K562 (cell line): ENCODE measurements around the gene HS2ST1. TPM values are rescaled to one million over a fixed set of nuclear protein-coding genes. Genes with fewer than 3 reads are reported as not detected.

Experiments used
- ATAC-seq: fragments of 200-7000 bp; cut with Tn5 transposase; 3 replicates; pipeline ENCODE4 v1.9.1; 2020; ENCODE audit warnings: moderate library complexity
- BruUV-seq: library from RNA; stranded (reverse); fragments of 400-500 nt; replicated peaks from 2 replicates; lab custom pipeline; 2021; lab: Mats Ljungman, UMichigan
- CTCF ChIA-PET: fragments of 300-600 bp; formaldehyde crosslinking; extraction: SDS; loops from one replicate; lab custom pipeline; 2021; ENCODE audit warnings: low intra/inter-chr PET ratio; lab: Yijun Ruan, JAX
- POLR2A ChIA-PET: fragments of 300-600, 350-650 bp; sonication (Branson Sonifier 250); formaldehyde crosslinking; extraction: SDS; loops from one replicate; lab custom pipeline; 2021; ENCODE audit warnings: antibody characterized with exemption, inconsistent platforms; lab: Yijun Ruan, JAX
- DNase-seq, 4 experiments: peaks; one replicate each; pipeline versions ENCODE4 v3.0.0 to v3.0.0-alpha.2; 2011 to 2018; ENCODE audit warnings: low spot score in 3 of 4, mixed read lengths in 3 of 4; ENCODE audit errors: extremely low read depth in 1 of 4
- FAIRE-seq: peaks from 2 replicates; lab custom pipeline; 2011; peaks lifted over from hg19 to GRCh38; lab: Jason Lieb, UNC
- H2AFZ ChIP-seq: 2 replicates; pipeline ENCODE4 v1.6.0; 2011; ENCODE audit warnings: low read depth, low read length, control low read depth, inconsistent platforms
- H3K27ac ChIP-seq: fragments of 200-600 bp; 3 replicates; pipeline ENCODE4 v1.8.0; 2011; ENCODE audit warnings: low read depth, mild to moderate bottlenecking, control low read depth, inconsistent platforms, low read length, moderate library complexity, mixed read lengths; ENCODE audit errors: extremely low read depth
- H3K27me3 ChIP-seq, 2 experiments: fragments of 300-600 bp in 1 of 2; 2 replicates in 1 of 2; 3 replicates in 1 of 2; pipeline versions ENCODE4 v1.6.0 to v1.8.0; 2011; ENCODE audit warnings: inconsistent platforms in 2 of 2, low read length in 2 of 2, mild to moderate bottlenecking in 1 of 2, mixed read lengths in 1 of 2, moderate library complexity in 1 of 2; ENCODE audit not compliant: control insufficient read depth in 2 of 2, insufficient read depth in 2 of 2
- H3K36me3 ChIP-seq: fragments of 300-600 bp; 3 replicates; pipeline ENCODE4 v1.8.0; 2011; ENCODE audit warnings: mild to moderate bottlenecking, low read length, inconsistent platforms; ENCODE audit not compliant: control insufficient read depth, insufficient read depth
- H3K4me1 ChIP-seq, 2 experiments: fragments of 200-600 bp in 1 of 2; replicated peaks in 1 of 2; 2 replicates in 1 of 2; 3 replicates in 1 of 2; pipeline versions ENCODE4 v1.5.1 to v1.8.0; 2011; ENCODE audit warnings: inconsistent platforms in 2 of 2, low read length in 2 of 2, mild to moderate bottlenecking in 1 of 2, mixed read lengths in 1 of 2, moderate library complexity in 1 of 2; ENCODE audit not compliant: control insufficient read depth in 2 of 2, insufficient read depth in 2 of 2
- H3K4me2 ChIP-seq: 2 replicates; pipeline ENCODE4 v1.6.1; 2011; ENCODE audit warnings: low read length, control low read depth, inconsistent platforms, mixed read lengths; ENCODE audit not compliant: insufficient read depth
- H3K4me3 ChIP-seq: fragments of 200-600 bp; sonication (generic), shearing (Covaris generic); 2 replicates; pipeline ENCODE4 v1.5.1; 2016; ENCODE audit warnings: control low read depth, inconsistent platforms
- H3K79me2 ChIP-seq: fragments of 200-600 bp; 3 replicates; pipeline ENCODE4 v1.8.0; 2011; ENCODE audit warnings: low read length, inconsistent platforms; ENCODE audit not compliant: control insufficient read depth, insufficient read depth
- H3K9ac ChIP-seq, 2 experiments: 2 replicates each; pipeline versions ENCODE4 v1.6.0 to v1.6.1; 2011; ENCODE audit warnings: low read depth in 2 of 2, low read length in 2 of 2, control low read depth in 1 of 2, inconsistent platforms in 1 of 2, mild to moderate bottlenecking in 1 of 2, mixed read lengths in 1 of 2; ENCODE audit not compliant: insufficient read depth in 1 of 2
- H3K9me1 ChIP-seq: one replicate; pipeline ENCODE4 v1.6.0; 2011; ENCODE audit warnings: inconsistent platforms, mild to moderate bottlenecking, low read length, moderate library complexity; ENCODE audit not compliant: control insufficient read depth, insufficient read depth
- H3K9me3 ChIP-seq: replicated peaks from 2 replicates; pipeline ENCODE4 v1.5.1; 2011; ENCODE audit warnings: low read depth, low read length, inconsistent platforms; ENCODE audit not compliant: control insufficient read depth, insufficient read depth
- H4K20me1 ChIP-seq: replicated peaks from 2 replicates; pipeline ENCODE4 v1.6.1; 2011; ENCODE audit warnings: low read length, inconsistent platforms, mixed read lengths; ENCODE audit not compliant: control insufficient read depth, insufficient read depth
- AFF1 ChIP-seq, 2 experiments: fragments of 450-650 bp; IDR thresholded peaks; 2 replicates each; pipeline ENCODE4 v1.6.1; 2018; ENCODE audit warnings: mild to moderate bottlenecking in 2 of 2, low read depth in 1 of 2; ENCODE audit not compliant: partially characterized antibody in 2 of 2
- CBX3 ChIP-seq, 2 experiments: IDR thresholded peaks; 1 replicate in 1 of 2; 2 replicates in 1 of 2; pipeline ENCODE4 v1.6.1; 2012; ENCODE audit warnings: inconsistent platforms in 2 of 2, low read length in 2 of 2, borderline replicate concordance in 1 of 2, control low read depth in 1 of 2
- ELK3 ChIP-seq: fragments of 450-650 bp; formaldehyde crosslinking; IDR thresholded peaks from 2 replicates; pipeline ENCODE4 v1.4.0; 2020; ENCODE audit warnings: mild to moderate bottlenecking
- GMEB1 ChIP-seq: fragments of 250-450 bp; sonication (Bioruptor Pico); IDR thresholded peaks from 2 replicates; pipeline ENCODE4 v1.4.0; 2020; ENCODE audit warnings: mild to moderate bottlenecking
- RAD21 ChIP-seq, 2 experiments: fragments of 250-450 bp in 1 of 2; fragments of 450-650 bp in 1 of 2; sonication (Bioruptor Pico) in 1 of 2; formaldehyde crosslinking in 1 of 2; IDR thresholded peaks in 1 of 2; conservative IDR thresholded peaks in 1 of 2; 2 replicates each; pipeline versions ENCODE4 v1.4.0 to v1.8.0; 2020 to 2022; ENCODE audit warnings: mild to moderate bottlenecking in 2 of 2, moderate library complexity in 1 of 2
- ZBTB8A ChIP-seq: fragments of 450-650 bp; IDR thresholded peaks from 2 replicates; pipeline ENCODE4 v1.6.1; 2018; ENCODE audit warnings: mild to moderate bottlenecking, moderate library complexity; ENCODE audit not compliant: partially characterized antibody
- WGBS: fragments of 100-300 bp; shearing (Covaris generic); methylation state at CpG from one replicate; pipeline ENCODE4 v1.1.6; 2016; ENCODE audit warnings: low coverage, mixed read lengths; ENCODE audit not compliant: insufficient coverage; ENCODE audit errors: missing lambda C conversion rate; 5-methylcytosine and 5-hydroxymethylcytosine counted together
- in situ Hi-C: fragments of 300-500 bp; cut with MboI; formaldehyde crosslinking; loops from 4 replicates; pipeline ENCODE4 v1.15.0; 2018; ENCODE audit warnings: inconsistent platforms, mixed read lengths
- intact Hi-C: fragments of 100-400 bp; cut with micrococcal nuclease; formaldehyde crosslinking; loops from 2 replicates; pipeline ENCODE4 v1.14.2; 2022
- polyA plus RNA-seq, 8 experiments: library from polyadenylated mRNA; depleted of rRNA in 4 of 8; stranded (reverse) in 5 of 8; unstranded in 3 of 8; fragments of >200 nt; fragmentation: Nextera tagmentation in 2 of 8; fragmentation: Illumina TruSeq in 1 of 8; extraction: Ambion mirVana in 2 of 8; extraction: Trizol in 1 of 8; gene quantifications; 2 replicates each; pipeline versions ENCODE4 v1.2.1 to v1.2.3, GENCODE V29; 2011 to 2014; ENCODE audit warnings: inconsistent platforms in 1 of 8, missing spikeins in 1 of 8
- total RNA-seq, 7 experiments: library from RNA; depleted of rRNA in 6 of 7; stranded (reverse); fragments of >200 nt in 6 of 7; fragmentation: Illumina TruSeq in 2 of 7; extraction: Trizol in 2 of 7; gene quantifications; 2 replicates each; pipeline versions ENCODE4 v1.2.1 to v1.2.3, GENCODE V29; 2011 to 2021; ENCODE audit warnings: low replicate concordance in 1 of 7
- TF ChIP-seq, protein P1 (sequence below): sonication (generic); formaldehyde crosslinking; IDR thresholded peaks from 2 replicates; pipeline ENCODE4 v1.8.0; 2023; ENCODE audit warnings: mild to moderate bottlenecking, missing genetic modification reagents

The HS2ST1 gene
- total and polyA plus RNA-seq, 9 of the 15 experiments (the other 6 are each of a cell fraction or from before 2014, with no cell fraction given): 7.7 to 43.3 (median 25.8) TPM

DNA sequence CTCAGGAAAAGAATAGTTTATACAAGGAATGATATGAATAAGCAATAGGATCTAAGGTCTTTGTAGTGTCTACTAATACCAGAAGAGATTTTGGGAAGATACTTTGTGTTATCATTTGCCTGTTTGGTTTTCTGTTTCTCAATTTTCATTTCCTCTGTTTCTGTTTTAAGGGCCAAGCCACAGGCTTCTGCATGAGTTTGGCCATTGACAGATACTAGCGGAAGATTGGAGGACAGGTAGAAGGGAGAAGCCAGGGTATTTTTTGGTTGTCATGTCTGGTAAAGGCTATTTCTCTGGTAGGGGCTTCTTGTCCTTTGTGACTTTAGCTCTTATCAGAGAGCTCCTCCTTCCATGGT is 51.4 kb downstream of the HS2ST1 start:
- ATAC-seq (peak; percentile 42; the same call in 2 of the 3 replicates), DNase-seq (no peak), FAIRE-seq (peak; percentile 29)
- CTCF ChIA-PET: interaction anchor here (2.3 kb wide), 1 partner anchor 132 kb away, joined by 15 read pairs; no protein-coding TSS in a partner anchor
- in situ Hi-C loops: no loop called here
- intact Hi-C loops: loop anchor here (1.0 to 10.0 kb wide), 5 partner anchors 51 to 181 kb away; partner anchors contain the start of genes HS2ST1 and SELENOF
- no peaks in the 10 kb centered on the region for H3K27me3 ChIP-seq
- BruUV-seq: no TSS peak
- POLR2A ChIA-PET: interaction anchor here (0.8 kb wide), 1 partner anchor 19 kb away, joined by 3 read pairs; no protein-coding TSS in a partner anchor
- peaks cover 70% of the 10 kb centered on the region for H3K79me2 ChIP-seq
- no peak overlapping the region for H3K4me3 ChIP-seq
- H3K9ac ChIP-seq: no peak overlapping the region
- H3K9me3 ChIP-seq: no peaks in the 10 kb centered on the region
- no peak overlapping the region for H2AFZ ChIP-seq
- no peak overlapping the region for H3K4me2 ChIP-seq
- WGBS: 91% methylated on average over 1 of the region's 1 CpG
- TF ChIP-seq AFF1 (IDR thresholded peaks at IDR 0.05; ENCODE audit: low read depth in 1 of 2, partially characterized antibody in 2 of 2) (no peak), GMEB1 (CRISPR knock-in tag) (no peak), ELK3 (CRISPR knock-in tag) (no peak), ZBTB8A (no peak), RAD21 (CRISPR knock-in tag; conservative IDR thresholded peaks at IDR 0.05 in 1 of 2, IDR thresholded peaks at IDR 0.05 in 1 of 2) (no peak), CBX3 (IDR thresholded peaks at IDR 0.05; ENCODE audit: borderline replicate concordance in 1 of 2, low read length in 2 of 2) (no peak)
- TF ChIP-seq, protein P1, sequence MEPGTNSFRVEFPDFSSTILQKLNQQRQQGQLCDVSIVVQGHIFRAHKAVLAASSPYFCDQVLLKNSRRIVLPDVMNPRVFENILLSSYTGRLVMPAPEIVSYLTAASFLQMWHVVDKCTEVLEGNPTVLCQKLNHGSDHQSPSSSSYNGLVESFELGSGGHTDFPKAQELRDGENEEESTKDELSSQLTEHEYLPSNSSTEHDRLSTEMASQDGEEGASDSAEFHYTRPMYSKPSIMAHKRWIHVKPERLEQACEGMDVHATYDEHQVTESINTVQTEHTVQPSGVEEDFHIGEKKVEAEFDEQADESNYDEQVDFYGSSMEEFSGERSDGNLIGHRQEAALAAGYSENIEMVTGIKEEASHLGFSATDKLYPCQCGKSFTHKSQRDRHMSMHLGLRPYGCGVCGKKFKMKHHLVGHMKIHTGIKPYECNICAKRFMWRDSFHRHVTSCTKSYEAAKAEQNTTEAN (CRISPR knock-in tag): no peak
- no peaks in the 10 kb centered on the region for H3K9me1 ChIP-seq
- no peaks in the 10 kb centered on the region for H4K20me1 ChIP-seq
- peaks cover 0 to 6% of the 10 kb centered on the region in 2 experiments; a peak in 1 of 5 replicates for H3K4me1 ChIP-seq
- no peaks in the 10 kb centered on the region for H3K36me3 ChIP-seq
- H3K27ac ChIP-seq: no peak overlapping the region
